HEK293 (cell line): Measurements from ENCODE around the gene NTRK3.

Source experiments
- CTCF ChIP-seq: fragments of 450-650 bp; formaldehyde crosslinking; IDR thresholded peaks from 2 replicates; pipeline ENCODE4 v1.5.1; 2016; ENCODE audit warnings: missing biosample characterization, missing genetic modification characterization
- FEZF1 ChIP-seq: fragments of 450-650 bp; formaldehyde crosslinking; IDR thresholded peaks from 2 replicates; pipeline ENCODE4 v1.5.1; 2016; ENCODE audit warnings: missing biosample characterization, missing genetic modification characterization
- KLF16 ChIP-seq: fragments of 450-650 bp; formaldehyde crosslinking; IDR thresholded peaks from 2 replicates; pipeline ENCODE4 v1.5.1; 2017; ENCODE audit warnings: missing biosample characterization, missing genetic modification characterization
- REST ChIP-seq: fragments of 450-650 bp; formaldehyde crosslinking; IDR thresholded peaks from 2 replicates; pipeline ENCODE4 v1.5.1; 2016; ENCODE audit warnings: missing biosample characterization, missing genetic modification characterization
- ZBTB11 ChIP-seq: fragments of 450-650 bp; formaldehyde crosslinking; conservative IDR thresholded peaks from 2 replicates; pipeline ENCODE4 v1.5.1; 2016; ENCODE audit warnings: low read depth, missing biosample characterization, missing genetic modification characterization
- ZBTB17 ChIP-seq: fragments of 450-650 bp; formaldehyde crosslinking; IDR thresholded peaks from 2 replicates; pipeline ENCODE4 v1.5.1; 2016; ENCODE audit warnings: missing biosample characterization, missing genetic modification characterization
- ZFP69B ChIP-seq: fragments of 450-650 bp; formaldehyde crosslinking; IDR thresholded peaks from 2 replicates; pipeline ENCODE4 v1.5.1; 2016; ENCODE audit warnings: missing biosample characterization, missing genetic modification characterization
- ZNF561 ChIP-seq: fragments of 450-650 bp; IDR thresholded peaks from 2 replicates; pipeline ENCODE4 v1.5.1; 2018; ENCODE audit warnings: missing biosample characterization, missing genetic modification characterization, borderline replicate concordance
- ZNF645 ChIP-seq: fragments of 450-650 bp; formaldehyde crosslinking; IDR thresholded peaks from 2 replicates; pipeline ENCODE4; 2016; ENCODE audit warnings: missing biosample characterization, missing genetic modification characterization
- ZNF792 ChIP-seq: fragments of 450-650 bp; formaldehyde crosslinking; IDR thresholded peaks from 2 replicates; pipeline ENCODE4 v1.5.1; 2016; ENCODE audit warnings: missing biosample characterization, missing genetic modification characterization
- TF ChIP-seq, protein P1 (sequence below): fragments of 450-650 bp; formaldehyde crosslinking; IDR thresholded peaks from 2 replicates; pipeline ENCODE4 v1.5.1; 2016; ENCODE audit warnings: missing biosample characterization, missing genetic modification characterization

- TF ChIP-seq ZNF561: no peak
- TF ChIP-seq CTCF (tag by site-specific recombination): no peak
- no peak for TF ChIP-seq ZNF792 (tag by site-specific recombination)
- TF ChIP-seq ZNF645 (tag by site-specific recombination): no peak
- no peak for TF ChIP-seq KLF16 (tag by site-specific recombination)
- TF ChIP-seq FEZF1 (tag by site-specific recombination): no peak
- no peak for TF ChIP-seq ZFP69B (tag by site-specific recombination)
- no peak for TF ChIP-seq REST (tag by site-specific recombination)
- TF ChIP-seq, protein P1, sequence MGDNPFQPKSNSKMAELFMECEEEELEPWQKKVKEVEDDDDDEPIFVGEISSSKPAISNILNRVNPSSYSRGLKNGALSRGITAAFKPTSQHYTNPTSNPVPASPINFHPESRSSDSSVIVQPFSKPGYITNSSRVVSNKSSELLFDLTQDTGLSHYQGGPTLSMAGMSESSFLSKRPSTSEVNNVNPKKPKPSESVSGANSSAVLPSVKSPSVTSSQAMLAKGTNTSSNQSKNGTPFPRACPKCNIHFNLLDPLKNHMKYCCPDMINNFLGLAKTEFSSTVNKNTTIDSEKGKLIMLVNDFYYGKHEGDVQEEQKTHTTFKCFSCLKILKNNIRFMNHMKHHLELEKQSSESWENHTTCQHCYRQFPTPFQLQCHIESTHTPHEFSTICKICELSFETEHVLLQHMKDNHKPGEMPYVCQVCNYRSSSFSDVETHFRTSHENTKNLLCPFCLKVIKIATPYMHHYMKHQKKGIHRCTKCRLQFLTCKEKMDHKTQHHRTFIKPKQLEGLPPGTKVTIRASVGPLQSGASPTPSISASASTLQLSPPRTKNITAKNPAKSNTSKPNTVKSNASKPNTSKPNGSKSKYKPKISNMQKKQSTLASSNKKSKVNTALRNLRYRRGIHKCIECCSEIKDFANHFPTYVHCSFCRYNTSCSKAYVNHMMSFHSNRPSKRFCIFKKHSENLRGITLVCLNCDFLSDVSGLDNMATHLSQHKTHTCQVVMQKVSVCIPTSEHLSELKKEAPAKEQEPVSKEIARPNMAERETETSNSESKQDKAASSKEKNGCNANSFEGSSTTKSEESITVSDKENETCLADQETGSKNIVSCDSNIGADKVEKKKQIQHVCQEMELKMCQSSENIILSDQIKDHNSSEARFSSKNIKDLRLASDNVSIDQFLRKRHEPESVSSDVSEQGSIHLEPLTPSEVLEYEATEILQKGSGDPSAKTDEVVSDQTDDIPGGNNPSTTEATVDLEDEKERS: no peak
- no peak for TF ChIP-seq ZBTB17 (tag by site-specific recombination)
- TF ChIP-seq ZBTB11: no peak
Observed at GRCh38 chr15:87873516-87873915, 383.0 kb downstream of the NTRK3 start.
